ENCODE data around the gene DLX4.

The DLX4 gene

DNA sequence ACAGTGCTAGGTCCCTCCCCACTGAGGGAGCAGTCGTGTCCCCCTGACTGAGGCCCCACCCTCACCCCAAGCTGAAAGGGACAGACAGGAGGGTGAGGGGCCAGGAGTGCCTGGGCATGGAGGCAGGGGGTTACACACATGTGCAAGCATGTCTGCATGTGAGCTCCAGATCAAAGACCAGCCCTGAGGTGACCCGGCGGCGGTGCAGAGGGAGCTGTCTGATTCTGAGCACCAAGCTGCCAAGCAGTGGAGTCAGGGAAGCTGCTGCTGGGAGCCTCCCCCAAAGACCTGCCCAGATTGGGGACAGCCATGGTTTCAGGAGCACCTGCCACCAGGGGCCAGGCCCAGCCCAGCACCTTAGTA is 20.5 kb downstream of the DLX4 start:
- DNase-seq, result no peak

DNA sequence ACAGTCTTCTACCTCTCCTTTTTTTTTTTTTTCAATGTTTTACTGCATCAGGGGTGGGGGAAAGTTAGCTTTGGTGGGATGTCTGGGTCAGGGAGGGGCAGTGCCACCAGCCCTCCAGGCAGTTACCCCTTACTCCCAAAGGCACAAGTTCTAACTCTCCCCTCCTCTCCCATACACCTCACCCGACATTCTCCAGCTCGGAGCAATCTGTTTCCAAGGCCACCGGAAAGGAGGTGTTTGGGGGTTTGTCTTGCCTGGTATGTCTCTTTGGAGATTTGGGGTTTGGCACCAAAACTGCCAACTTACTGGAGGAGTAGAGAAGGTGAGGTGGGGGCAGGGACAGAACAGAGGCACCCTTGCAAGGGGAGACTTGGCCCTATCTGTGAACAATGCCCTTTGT is 21.3 kb downstream of the DLX4 start:
- DNase-seq, result no peak

DNA sequence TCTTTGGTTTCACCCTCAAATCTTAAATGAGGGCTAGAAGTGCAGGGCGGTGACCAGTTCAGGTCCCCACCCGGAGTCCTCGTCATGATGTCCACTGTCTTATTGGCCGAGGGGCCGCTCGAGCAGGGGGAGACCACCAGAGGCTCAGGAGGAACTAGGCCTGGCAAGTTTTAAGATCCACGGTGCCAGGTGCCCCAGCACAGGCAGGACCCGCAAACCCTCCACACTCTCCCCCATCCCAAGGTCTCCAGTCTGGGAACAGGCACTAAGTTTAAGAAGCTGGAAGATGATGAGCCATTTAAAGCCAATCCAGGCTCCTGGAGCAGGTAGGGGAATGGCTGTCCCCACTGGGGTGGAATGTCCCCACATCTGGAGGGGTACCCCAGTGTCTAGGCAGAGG is 21.9 kb downstream of the DLX4 start:
- no peak for DNase-seq

DNA sequence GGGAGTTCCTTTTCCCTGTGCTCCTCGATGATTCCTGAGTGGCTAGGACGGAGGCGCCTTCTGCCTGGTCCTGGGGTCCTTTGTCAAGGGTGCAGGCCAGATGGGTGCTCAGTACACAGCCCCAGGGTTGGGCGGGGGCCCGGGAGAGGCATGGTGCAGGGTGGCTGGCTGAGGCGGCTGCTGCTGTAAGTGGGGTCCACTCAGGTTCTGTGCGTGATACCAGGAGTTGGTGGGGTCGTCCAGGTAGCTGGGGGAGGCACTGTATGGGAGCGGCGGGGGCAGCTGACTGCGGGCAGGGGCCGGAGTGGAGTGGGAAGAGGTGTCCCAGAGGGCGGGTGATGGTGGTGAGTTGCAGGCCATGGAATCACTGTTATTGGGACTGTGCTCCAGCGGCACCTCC is 22.4 kb downstream of the DLX4 start:
- DNase-seq, result no peak

DNA sequence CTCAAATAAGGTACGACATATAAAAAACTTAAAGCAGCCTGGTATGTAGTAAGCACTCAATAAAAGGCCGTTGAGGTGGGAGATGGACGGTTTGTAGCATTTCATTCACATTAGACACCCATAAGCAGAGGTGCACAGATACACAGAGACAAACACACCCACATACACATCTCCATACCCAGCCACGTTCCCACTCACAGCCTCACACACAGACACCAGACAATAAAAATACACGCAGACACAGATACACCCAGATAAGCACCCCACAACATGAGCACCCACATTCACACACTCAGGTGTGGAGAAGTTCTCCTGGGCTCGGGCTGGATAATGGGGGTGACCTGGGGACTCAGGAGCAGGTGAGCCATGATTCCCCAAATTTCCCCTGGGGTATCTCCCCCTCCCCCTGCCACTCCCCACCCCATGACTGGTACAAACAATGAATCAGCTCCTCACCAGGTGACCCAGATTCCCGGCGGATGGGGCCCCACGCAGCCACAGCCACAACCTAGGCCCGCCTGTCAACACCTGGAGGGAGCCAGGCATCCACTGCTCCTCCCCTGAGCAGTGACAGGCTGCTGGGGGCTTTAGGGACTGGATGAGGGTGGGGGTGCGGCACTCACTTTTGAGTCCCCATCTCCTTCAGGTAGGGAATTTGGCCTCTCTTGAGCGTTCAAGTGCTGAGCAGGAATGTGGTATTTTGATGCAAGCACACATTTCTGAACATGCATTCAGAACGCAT is 23.4 kb downstream of the DLX4 start:
- no peak for DNase-seq

DNA sequence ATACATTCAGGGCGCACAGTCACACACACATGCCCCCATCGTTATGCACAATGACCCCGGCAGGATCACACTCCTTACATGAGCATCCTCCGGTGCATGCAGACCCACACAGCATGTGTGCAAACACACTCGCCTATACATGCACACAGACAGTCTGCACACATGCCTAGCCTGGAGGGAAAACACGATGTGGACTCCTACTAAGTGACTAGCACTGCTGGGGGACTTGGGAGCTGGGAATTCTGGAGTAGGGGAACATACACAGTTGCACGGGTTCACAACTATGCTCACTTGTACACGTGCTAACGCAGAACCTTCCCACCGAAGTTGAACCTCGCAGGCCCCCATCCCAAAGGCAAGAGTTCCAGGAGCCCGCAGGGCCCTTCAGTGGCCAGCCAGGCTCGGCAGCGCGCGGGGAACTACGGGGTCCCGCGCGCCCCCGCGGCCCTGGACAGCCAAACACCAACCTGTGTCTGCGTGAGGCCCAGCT is 24.0 kb downstream of the DLX4 start:
- no peak for DNase-seq

DNA sequence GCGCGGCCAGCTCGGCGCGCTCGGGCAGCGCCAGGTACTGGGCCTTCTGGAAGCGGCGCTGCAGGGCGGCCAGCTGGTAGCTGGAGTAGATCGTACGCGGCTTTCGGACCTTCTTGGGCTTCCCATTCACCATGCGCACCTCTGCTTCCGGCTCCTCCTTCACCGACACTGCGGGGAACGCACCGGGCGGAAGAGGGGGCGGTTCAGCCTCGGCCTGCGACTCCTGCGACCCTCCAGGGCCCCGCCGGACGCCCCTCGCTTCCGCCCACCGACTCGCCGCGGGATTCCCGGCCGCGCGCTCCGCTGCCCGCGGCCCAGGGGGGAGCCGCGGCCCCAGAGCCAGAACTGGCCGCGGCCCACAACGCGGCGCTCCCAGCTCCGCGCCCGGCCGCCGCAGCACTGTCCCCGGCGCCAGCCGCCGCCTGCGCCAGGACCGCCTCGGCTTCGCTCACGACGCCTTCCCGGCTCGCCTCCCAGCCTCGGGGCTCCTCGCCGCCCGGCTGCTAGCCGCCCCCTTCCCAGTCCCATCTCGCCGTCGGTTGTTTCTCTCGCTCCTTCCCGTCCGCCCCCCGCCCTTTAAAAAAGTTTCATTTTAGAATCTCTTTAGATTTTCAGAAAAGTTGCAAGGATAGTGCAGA is 24.6 kb downstream of the DLX4 start:
- DNase-seq, result peak in 1 of 2 donors; percentile 28

DNA sequence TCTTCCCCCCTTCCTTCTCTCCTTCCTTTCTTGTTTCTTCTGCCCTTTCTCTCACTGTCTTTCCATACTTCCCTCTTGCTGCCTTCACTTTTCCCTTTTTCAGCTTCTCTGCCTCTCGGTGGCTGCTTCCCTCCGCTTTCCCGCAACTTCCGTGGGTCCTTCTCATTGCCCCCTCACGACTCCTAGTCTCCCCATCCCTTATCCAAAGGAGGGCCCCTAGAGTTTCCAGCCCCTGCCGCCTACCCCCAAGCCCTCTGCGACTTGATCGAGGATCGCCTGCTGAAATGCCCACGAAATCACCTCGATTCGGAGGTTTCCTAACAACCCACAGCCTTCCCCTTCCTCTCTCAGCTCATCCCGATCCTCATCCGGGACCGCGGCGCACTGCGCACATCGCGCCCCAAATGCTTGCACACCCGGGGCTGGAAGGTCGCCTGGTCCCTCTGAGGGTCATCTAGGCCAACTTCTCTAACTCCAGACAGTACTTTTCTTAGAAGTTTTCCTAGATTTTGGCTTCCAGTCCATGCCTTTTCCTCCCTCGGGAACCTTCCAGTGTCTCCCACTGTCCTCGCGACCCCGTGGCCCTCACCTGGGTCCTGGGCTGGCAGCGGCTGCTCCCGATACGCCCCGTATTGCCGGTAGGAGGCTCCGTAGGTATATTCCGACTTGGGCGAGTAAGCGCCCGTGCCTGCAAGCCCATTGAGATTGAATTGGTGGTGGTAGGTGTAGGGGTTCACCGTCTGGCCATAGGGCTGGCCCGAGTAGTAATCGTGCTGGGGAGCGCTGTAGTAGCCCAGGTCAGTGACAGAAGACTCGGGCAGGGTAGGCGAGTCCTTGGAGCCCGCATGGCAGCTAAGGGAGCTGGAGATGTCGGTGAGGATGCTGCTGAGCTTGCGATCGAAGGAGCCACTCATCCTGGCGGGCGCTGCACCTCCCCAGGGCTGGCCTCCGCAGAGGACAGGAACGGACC is 25.4 kb downstream of the DLX4 start:
- DNase-seq, result no peak

DNA sequence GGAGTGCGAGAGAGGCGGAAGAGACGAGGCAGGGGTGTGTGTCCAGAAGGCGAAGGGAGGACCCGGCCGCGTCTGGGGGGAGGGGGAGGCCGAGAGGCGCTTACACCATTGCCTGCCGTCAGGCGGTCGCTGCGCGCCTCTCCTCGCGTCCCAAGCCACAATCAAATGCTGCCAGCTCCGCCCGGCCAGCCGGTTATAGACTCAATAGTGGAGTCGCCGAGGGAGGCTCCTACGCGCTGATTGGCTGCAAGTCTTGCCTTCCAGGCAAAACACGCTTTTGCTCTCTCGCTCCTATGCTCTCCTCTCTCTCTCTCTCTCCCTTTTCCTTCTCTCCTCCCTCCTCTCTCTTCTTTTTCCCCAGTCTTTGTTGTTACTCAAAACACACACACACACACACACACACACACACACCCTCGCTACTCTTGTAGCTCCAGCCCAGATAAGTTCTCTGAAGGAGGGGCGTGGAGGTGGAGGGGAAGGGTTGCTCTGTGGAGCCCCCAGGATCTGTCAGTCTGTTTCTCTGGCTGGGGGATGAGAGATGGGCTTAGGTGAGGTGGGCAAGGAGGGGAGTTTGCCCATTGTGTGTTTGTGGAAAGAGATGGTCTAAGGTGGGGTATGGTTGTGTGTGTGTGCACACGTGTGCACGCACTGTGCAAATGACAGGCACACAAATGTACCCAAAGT is 26.2 kb downstream of the DLX4 start, which contains the start of gene DLX3:
Gene DLX3 (minus strand): TSS at position 170 of the 684 bp plus-strand sequence. CDS start 226 bp downstream, outside the sequence.
- DNase-seq, result no peak

DNA sequence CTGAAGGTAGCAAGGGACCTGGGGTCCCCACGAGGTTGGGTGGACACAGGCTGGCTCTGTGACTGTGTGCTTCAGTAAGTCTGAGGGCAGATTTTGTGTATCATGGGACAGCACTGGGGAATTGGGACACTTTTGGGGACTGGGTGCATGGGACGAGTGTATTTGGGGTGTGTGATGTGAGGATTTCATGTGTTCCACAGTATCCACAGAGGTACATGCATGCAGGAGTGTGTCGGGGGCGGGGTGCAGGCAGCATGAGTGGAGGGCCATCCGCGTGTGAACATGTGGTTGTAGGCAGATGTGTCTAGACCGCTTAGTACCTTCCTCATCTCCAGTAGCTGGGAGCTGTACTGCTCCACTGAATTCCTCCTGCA is 27.1 kb downstream of the DLX4 start:
- DNase-seq, result no peak

DNA sequence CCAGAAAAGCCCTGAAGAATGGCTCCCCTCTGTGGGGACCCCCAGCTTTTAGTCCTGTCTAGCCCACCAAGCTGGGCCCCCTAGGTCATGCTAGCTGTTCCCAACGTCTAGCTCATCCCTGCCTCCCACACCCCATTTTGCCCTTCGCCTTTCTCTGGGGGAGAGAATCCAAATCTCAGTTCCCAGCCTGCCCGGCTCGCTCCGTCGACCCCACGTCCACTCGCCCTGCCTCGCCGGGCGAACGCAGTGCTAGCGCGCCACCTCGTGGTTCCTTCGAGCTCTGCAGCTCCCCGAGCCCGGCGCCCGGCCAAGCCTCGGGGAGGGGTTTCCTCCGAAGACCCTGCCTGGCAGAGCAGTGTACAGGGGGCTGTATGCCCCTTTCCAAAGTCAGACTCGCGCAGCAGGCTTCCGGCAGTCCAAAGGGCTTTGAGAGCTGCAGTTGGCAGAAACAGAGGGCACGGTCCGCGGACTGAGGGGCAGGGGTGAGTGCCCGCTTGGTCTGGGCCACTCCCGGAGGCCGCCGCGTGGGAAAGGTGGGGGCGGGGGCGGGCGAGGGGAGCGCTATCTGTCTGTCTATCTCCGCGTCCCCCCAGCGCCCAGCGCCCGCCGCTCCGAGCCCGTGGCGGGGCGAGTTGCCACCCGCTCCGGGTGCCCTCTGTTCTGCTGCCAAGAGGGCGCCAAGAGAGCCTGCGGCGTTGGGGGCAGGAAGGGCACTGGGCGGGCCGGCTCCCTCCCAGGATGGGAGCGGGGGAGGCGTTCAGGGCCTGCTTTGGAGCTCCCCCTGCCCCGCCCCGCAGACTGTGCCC is 27.7 kb downstream of the DLX4 start:
- peak; percentile 59 to 64 for DNase-seq

DNA sequence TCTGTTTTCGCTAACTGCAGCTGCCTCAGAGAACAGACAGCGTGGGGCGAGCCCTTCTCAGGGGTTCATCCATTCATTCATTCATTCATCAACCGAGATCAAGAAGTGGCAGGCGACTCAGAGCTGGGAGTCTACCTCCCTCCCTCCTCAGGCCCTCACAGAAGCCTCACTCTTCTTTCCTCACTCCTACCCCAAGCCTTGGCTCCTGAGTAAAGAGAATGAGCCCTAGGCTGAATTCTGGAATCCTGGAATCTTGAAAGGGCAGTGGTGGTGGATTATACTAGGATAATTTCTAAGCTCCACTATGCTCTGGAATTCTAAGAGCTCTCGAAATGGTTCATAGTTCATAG is 28.3 kb downstream of the DLX4 start:
- DNase-seq, result no peak

DNA sequence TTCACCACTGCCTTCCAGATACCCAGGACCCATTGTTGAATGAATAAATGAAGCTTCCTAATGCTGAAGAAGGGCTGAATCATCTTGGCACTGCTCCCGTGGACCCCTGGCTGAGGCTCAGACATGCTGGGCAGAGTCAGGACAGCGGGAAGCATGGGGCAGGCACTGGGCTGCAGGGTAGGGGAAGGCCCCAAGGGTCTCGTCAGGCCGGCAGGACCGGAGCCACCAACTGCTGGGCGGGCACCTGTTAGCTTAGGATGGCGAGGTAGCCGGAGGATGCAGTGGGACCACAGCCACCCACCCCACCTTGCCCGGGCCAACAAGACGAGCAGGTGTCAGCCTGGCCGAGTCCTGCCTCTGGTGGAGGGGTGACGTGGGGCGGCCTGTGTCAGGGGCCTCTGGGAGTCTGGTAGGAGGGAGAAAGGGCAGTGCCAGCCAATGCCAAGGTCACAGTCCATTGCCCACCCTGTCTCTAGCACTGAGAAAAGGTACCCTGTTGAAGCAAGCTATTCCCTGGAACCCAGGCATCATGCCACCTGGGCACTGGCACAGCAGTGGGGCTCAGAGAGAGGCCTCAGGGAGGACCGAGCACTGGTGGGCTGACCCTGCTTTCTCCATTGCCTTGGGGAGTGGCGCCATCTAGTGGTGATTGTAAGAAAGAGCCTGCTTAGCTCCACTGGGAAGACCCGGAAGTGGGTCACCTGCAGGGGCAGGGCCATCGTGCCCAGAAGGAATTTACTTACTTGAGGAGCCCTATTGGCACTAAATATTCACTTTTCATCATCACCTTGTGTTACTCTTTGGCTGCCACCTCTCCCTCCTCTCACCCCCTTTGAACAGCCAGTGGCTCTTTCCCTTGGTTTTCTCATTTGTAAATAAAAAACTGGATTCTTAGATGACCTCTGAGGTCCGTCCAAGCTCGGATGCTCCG is 29.0 kb downstream of the DLX4 start:
- DNase-seq, result peak; percentile 85 to 87

DNA sequence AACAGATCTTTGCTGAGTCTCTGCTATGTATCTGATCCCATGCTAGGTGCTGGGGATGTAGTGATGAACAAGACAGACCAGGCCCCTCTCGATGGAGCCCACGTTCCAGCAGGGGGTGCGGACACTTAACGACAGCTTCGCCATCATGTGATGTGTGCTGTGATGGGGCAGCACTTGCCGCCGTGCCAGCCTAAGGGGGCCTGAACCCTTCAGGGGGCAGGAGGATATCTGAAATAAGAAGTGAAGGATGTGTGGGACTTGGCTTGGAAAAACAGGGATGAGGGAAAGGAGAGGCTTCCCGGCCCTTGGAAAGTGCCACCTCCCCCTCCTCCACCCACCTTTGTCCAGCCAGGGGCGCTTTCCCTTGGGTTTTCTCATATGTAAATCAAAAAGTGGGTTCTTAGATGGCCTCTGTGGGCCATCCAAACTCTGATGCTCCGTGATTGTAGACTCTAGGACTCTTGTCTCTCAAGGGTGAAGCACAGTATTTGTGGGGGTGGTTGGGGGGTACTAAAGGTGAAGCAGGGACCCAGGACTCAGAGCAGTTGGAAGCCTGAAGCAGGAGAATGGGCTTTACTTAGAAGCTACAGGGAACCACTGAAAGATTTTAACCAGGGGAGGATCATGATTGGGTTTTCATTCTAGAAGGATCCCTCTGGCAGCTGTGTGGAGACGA is 30.0 kb downstream of the DLX4 start:
- no peak for DNase-seq

DNA sequence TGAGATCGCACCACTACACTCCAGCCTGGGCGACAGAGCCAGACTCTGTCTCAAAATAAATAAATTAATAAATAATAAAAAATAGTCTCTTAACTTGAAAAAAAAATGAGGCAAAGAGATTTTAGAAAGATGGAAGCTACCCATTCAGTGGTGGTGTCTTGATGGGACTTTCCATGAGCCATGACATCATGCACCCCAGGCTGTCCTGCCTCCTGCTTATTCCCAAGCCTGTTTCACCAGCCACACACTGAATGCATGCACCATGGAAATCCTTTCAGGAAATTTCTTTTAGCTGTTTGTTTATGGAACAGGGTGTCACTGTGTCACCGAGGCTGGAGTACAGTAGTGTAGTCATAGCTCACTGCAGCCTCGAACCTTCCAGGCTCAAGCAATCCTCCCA is 34.9 kb downstream of the DLX4 start:
- DNase-seq, result no peak

DNA sequence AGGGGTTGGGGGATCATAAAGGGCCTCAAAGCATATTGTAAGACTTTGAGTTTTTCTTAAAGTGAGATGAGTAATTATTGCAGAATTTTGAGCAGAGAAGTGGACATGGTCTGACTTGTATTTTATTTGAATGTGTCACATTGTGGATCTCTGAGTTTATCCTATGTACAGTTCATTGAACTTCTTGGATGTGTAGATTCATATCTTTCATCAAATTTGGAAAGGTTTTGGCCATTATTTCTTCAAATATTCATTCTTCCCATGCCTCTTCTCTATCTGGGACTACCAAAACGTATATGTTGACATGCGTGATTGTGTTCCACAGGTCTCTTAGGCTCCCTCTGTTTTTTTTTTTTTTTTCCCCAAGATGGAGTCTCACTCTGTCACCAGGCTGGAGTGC is 40.3 kb downstream of the DLX4 start:
- DNase-seq, result no peak

DNA sequence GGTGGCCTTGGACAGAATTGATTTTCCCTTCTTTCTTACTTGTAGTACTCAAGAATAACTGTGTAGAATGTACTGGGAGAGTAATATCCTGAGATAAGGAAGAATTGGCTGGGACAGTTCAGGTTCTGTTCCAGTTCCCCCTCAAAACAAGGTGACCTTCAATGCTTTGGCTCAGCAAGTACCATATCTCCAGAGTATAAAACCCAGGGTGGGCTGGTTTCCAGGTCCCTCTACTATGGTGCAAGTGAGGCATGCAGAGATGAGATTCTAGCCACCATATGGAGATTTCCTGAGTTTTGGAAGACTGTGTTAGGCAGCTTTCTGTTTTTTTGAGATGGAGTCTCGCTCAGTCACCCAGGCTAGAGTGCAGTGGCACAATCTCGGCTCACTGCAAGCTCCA is 44.1 kb downstream of the DLX4 start:
- DNase-seq, result no peak

DNA sequence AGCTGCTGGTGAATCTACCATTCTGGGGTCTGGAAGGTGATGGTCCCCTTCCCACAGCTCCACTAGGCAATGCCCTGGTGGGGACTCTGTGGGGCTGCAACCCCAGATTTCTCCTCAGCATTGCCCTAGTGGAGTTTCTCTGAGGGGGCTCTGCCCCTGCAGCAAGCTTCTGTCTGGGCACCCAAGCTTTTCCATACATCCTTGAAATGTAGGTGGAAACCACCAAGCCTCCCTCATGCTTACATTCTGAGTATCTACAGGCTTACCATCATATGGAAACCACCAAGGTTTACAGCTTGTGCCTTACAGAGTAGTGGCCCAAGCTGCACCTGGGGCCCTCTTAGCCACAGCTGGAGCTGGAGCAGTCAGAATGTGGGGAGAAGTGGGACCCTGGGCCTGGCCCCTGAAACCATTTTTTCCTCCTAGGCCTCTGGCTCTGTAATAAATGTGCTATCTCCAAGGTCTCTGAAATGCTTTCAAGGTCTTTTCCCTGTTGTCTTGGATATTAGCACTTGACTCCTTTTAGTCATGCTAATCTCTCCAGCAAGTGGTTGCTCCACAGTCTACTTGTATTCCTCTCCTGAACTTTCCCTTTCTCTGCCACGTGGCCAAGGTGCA is 45.6 kb downstream of the DLX4 start:
- no peak for DNase-seq

DNA sequence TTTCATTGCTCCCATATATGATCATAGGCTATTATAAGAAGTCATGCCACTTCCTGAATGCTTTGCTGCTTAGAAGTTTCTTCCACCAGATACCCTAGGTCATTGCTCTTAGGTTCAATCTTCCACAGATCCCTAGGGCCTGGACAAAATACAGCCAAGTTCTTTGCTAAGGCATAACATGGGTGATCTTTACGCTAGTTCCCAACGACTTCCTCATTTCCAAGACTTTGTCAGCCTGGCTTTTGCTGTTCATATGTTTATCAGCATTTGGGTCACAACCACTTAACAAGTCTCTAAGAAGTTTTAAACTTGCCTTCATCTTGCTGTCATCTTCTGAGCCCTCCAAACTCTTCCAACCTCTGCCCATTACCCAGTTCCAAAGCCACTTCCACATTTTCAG is 46.2 kb downstream of the DLX4 start:
- no peak for DNase-seq

DNA sequence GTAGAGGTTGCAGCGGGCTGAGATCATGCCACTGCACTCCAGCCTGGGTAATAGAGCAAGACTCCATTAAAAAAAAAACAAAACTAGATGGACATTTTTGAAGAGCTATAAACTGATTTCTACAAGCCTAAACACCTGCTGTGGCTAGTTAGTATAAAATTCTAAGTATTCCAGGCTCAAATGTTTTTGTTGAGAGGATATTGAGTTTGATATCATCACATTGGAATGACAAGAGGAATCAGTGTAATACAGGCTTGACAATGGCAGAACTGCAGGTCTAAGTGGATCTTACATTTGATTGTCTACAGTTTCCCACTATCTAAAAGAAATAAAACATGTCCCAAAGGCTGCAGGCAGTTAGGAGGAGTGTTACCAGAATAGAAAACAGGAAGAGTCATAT is 49.9 kb downstream of the DLX4 start:
- no peak for DNase-seq

Data from CD4-positive, alpha-beta T cell treated with Interleukin-4 for 1 hour (primary cell).